ENCODE data around the gene PCED1A. TPM values are rescaled to one million over a fixed set of nuclear protein-coding genes. Genes with fewer than 3 reads are reported as not detected.

Gene PCED1A
- total and polyA plus RNA-seq, 9 of the 15 experiments (the other 6 are each of a cell fraction or from before 2014, with no cell fraction given), result 1.5 to 11.5 (median 5.9) TPM

GRCh38 chr20:2820896-2821869 is 19.3 kb downstream of the PCED1A start:
- ChIA-PET CTCF (ENCODE audit: low intra/inter-chr PET ratio) (no interaction called here), POLR2A (interaction anchor here (0.6 to 1.6 kb wide), 5 partner anchors 9 to 35 kb away, joined by 3 to 4 read pairs (median 3); partner anchors contain the start of genes PCED1A and VPS16)
- no peaks in the 10 kb centered on the region for H4K20me1 ChIP-seq (replicated peaks; ENCODE audit: control insufficient read depth, insufficient read depth, low read length)
- TF ChIP-seq RBM39 (optimal IDR thresholded peaks at IDR 0.05; ENCODE audit: low read depth, low read length), result no peak
- no peak for TF ChIP-seq CBFB (CRISPR knock-in tag; IDR thresholded peaks at IDR 0.05)
- TF ChIP-seq ZBTB33 (CRISPR knock-in tag; IDR thresholded peaks at IDR 0.05), result peak; percentile 63; the same call in 1 of the 2 replicates
- TF ChIP-seq ZNF592 (IDR thresholded peaks at IDR 0.05), result no peak
- no peak for TF ChIP-seq GABPA (tag; conservative IDR thresholded peaks at IDR 0.05; ENCODE audit: low read depth)
- TF ChIP-seq SMAD3 (CRISPR knock-in tag; conservative IDR thresholded peaks at IDR 0.05), result no peak
- no peak for TF ChIP-seq E2F5 (CRISPR knock-in tag; IDR thresholded peaks at IDR 0.05)
- no peak for TF ChIP-seq TCF15 (CRISPR knock-in tag; IDR thresholded peaks at IDR 0.05)
- TF ChIP-seq HNRNPK (IDR thresholded peaks at IDR 0.05; ENCODE audit: low read depth, low read length, poor library complexity, severe bottlenecking), result no peak
- H3K4me2 ChIP-seq (ENCODE audit: insufficient read depth, low read length), result no peak overlapping the region
- DNase-seq (ENCODE audit: extremely low read depth in 1 of 4, low spot score in 3 of 4) (peak in 3 of 4 experiments; percentile 13 to 51 (median 48)), ATAC-seq (peak; percentile 64), FAIRE-seq (no peak)
- intact Hi-C loops (cut with micrococcal nuclease) (no loop called here), in situ Hi-C loops (cut with MboI) (no loop called here)
- no peak overlapping the region for H3K4me3 ChIP-seq
- H3K27me3 ChIP-seq (ENCODE audit: control insufficient read depth in 2 of 2, insufficient read depth in 2 of 2, low read length in 2 of 2), result no peaks in the 10 kb centered on the region
- BruUV-seq (replicated peaks), result no TSS peak
- H3K9me1 ChIP-seq (ENCODE audit: control insufficient read depth, insufficient read depth, low read length), result peaks cover 3% of the 10 kb centered on the region
- peak overlapping the region; percentile 51; the same call in 1 of the 2 replicates for H2AFZ ChIP-seq (ENCODE audit: low read depth, low read length)
- H3K9ac ChIP-seq (ENCODE audit: insufficient read depth in 1 of 2, low read depth in 2 of 2, low read length in 2 of 2), result no peak overlapping the region
- H3K4me1 ChIP-seq (replicated peaks in 1 of 2; ENCODE audit: control insufficient read depth in 2 of 2, insufficient read depth in 2 of 2, low read length in 2 of 2), result peaks cover 14 to 25% of the 10 kb centered on the region in 2 experiments
- 41% methylated on average over 18 of the region's 68 CpGs for WGBS (ENCODE audit: insufficient coverage, low coverage, missing lambda C conversion rate)
- no peaks in the 10 kb centered on the region for H3K9me3 ChIP-seq (replicated peaks; ENCODE audit: control insufficient read depth, insufficient read depth, low read depth, low read length)
- no peak overlapping the region for H3K27ac ChIP-seq (ENCODE audit: extremely low read depth, low read depth, low read length)
- H3K36me3 ChIP-seq (ENCODE audit: control insufficient read depth, insufficient read depth, low read length), result no peaks in the 10 kb centered on the region
- H3K79me2 ChIP-seq (ENCODE audit: control insufficient read depth, insufficient read depth, low read length), result no peaks in the 10 kb centered on the region
